ENCODE data around the gene ASH1L. TPM values are rescaled to one million over a fixed set of nuclear protein-coding genes. Genes with fewer than 3 reads are reported as not detected.
"Not testable (repeated sequence)": the region's sequence is repeated elsewhere in the genome, so short reads cannot be mapped to it uniquely, and the experiment has no call there.

The ASH1L gene
- total RNA-seq, 1 donor from 2014 or later, result 34.4 TPM

DNA sequence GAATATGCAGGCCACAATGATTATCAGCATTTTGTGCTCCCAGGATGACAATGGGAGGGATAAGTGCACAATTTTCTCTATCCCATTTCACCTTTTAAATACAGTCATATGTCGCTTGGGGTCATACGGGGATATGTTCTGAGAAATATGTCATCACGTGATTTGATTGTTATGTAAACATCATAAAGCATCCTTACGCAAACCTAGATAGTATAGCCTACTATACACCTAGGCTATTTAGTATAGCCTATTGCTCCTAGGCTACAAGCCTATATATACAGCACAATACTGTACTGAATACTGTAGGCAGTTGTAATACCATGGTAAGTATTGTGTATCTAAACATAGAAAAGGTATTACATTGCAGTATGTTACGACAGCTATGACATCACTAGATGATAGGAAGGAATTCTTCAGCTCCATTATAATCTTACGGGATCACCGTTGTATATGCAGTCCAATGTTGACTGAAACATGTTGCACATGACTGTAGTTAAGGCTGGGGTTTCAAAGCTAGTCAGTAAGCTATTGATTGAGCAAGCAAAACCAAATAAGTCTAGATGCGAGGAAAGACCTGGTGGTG, 223.0 kb downstream of the ASH1L start:
- DNase-seq (ENCODE audit: low read depth), result no peak

DNA sequence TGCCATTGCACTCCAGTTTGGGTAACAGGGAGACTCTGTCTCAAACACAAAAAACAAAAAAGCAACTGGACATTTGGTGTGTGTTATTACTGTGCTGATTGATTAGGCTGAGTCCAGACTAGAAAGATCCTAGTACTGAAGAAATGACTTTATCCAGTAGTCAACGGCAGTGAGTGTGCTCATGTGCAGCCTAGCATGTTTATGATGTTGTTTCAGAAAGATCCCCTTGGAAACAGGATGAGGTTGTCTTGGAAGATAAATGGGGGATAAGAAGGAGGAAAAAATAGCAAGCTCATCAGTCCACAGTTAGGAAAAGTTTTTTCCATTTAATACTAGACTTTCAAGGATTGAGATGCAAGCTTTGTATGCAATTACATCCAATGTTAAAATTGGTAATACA, 227.6 kb downstream of the ASH1L start:
- DNase-seq (ENCODE audit: low read depth), result no peak

DNA sequence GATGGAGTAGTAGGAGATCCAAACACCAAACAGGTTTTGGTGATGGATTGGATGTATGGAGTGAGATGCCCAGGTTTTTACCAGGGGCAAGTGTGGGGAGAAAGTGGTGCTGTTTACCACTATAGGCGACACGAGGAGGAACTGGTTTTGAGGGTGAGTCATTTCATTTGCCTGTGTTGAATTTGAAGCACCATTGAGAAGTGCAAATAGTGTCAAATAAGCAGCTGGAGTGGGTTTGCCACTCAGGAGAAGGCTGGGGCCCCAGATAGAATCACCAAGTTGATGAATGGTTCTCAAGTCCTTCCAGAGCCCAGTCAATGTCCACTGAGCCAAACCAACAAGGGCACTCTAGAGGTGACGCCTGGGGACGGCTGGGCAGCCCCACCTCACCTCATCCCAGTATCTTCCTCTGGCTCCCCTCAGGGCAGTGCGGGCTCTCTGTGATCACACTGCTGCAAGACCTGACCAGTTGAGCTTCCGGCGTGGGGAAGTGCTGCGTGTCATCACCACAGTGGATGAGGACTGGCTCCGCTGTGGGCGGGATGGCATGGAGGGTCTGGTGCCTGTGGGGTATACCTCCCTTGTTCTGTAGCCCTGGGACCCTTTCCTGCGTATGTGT, 232.5 kb downstream of the ASH1L start:
- DNase-seq (ENCODE audit: low read depth), result no peak

DNA sequence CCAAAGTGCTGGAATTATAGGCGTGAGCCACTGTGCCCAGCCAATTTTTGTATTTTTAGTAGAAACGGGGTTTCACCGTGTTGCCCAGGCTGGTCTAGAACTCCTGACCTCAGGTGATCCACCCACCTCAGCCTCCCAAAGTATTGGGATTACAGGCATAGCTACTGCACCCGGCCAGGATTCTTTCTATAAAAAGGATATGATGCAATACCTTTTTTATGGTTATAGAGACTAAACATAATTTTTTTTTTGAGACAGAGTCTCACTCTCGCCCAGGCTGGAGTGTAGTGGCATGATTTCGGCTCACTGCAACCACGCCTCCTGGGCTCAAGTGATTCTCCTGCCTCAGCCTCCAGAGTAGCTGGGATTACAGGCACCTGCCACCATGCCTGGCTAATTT, 233.7 kb downstream of the ASH1L start:
- DNase-seq (ENCODE audit: low read depth), result not testable (repeated sequence)

DNA sequence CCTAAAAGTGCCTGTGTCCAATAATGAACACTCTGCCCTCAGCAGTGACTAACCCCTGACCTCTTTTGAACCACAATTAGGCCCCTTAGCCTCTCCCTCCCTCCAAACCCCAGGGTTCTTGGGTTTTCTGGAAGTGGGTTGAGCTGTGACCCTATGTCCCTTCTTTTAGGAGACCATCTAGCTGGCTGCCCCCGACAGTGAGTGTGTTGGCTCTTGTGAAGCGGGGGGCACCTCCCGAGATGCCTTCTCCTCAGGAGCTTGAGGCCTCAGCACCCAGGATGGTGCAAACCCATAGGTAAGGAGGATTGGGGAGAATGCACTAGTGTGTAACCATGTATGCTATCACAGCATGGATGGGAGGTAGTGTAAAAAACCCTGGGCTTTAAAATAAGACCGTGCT, 234.6 kb downstream of the ASH1L start:
- no peak for DNase-seq (ENCODE audit: low read depth)

DNA sequence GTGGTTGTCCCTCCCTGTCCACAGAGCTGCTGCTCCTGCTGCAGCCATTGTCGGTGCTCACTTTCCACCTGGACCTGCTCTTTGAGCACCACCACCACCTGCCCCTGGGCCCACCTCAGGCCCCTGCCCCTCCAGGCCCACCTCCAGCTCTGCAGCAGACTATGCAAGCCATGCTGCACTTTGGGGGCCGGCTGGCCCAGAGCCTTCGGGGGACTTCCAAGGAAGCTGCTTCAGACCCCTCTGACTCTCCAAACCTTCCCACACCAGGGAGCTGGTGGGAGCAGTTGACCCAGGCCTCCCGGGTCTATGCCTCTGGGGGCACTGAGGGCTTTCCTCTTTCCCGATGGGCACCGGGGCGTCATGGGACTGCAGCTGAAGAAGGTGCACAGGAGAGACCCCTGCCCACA, 236.0 kb downstream of the ASH1L start:
- no peak for DNase-seq (ENCODE audit: low read depth)

DNA sequence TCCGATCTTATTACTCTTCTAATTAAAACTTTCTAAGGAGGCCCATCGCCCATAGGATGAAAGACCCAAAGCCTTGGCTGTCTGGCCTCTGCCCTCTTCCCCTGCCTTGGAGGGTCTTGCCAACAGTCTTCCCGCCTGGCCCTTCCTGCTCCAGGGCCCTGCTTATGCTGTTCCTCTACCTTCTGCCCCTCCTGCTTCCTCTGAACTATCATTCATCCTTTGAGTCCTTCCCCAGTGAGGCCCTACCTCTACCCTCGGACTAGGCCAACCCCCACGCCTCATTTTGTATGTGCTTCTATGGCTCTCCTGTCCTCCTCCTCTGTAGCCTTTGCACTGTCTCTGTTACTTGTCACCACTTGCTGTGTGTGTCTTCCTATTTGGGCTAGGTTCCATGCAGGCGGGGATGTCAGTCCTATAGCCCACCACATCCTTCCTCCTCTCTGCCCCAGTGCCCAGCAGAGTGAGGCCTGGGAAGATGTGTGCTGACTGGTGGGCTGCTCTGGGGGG, 236.5 kb downstream of the ASH1L start:
- DNase-seq (ENCODE audit: low read depth), result no peak

DNA sequence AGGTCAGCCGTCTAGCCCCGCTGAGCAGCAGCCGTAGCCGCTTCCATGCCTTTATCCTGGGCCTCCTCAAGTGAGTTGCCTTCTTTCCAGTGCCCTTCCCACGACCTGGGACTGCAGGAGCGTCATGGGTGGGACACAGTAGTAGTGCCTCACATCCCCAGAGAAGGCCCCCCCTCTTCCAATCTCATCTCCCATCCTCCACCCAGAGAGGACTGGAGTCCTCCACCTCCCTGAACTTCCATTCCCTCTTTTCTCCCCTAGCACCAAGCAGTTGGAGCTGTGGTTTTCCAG, 237.1 kb downstream of the ASH1L start:
- DNase-seq (ENCODE audit: low read depth), result no peak

DNA sequence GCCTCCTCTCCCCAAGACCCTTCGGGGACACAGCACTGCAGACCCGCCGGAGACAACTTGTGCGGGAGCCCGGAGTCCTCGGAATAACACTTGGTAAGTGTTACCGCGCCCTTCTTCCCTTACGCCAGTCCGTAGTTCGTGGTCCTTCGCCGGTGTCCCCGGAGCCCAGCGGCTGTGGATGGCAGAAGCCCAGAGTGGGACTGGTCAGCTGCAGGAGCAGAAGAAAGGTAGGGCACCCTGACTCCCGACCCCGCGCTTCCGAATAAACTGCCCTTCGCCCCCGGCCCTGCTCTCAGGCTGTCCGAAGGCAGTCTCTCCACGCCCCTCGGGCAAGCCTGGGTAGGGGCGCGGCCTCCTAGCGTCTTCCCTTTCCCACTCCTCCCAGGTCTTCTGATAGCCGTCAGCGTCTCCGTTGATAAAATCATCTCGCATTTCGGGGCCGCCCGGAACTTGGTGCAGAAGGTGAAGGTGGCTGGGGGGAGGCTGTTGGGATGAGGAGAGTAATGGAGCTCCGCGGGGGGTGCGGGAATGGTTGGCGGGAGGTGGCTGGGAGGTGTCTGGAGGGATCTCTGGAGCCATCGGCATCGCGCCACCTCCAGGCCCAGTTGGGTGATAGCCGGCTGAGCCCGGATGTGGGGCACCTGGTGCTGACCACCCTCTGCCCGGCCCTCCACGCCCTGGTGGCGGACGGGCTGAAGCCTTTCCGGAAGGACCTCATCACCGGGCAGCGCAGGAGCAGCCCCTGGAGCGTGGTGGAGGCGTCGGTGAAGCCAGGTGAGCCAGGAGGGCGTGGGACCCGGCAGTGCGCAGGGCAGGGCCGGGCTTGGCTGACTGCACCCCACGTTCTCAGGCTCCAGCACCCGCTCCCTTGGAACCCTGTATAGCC, 237.6 kb downstream of the ASH1L start:
- DNase-seq (ENCODE audit: low read depth), result peak; percentile 69

DNA sequence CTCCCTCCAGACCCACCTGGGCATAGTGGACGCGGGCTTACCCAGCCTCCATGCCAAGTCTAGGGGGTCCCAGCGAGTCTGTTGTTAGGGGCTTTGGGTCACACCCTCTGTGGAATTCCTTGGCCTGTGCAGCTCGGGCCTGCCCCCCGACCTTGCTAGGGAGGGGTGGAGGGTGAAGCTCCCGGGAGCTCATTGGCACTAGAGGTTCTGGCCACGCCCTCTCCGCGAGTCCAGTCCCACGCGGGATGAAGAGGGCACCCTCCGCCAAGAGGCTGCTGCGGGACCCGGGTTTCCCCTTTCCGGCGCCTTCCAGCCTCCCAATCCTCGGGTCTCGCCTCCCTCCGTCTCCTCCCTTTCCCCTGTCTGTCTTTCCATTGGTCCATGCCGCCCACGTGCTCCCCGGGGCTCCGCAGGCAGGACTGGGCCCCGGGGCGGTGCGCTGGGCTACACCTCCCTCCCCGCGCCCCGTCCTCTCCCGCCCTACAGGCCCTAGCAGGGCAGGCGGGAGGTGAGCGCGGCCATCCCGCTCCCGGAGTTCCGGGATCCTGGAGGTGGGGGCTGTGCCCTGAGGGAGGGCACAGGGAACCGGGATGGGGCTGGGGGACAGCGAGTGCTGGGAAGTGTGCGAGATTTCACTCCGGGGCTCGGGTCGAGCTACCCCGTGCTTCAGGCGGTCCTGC, 238.4 kb downstream of the ASH1L start:
- DNase-seq (ENCODE audit: low read depth), result peak; percentile 98

DNA sequence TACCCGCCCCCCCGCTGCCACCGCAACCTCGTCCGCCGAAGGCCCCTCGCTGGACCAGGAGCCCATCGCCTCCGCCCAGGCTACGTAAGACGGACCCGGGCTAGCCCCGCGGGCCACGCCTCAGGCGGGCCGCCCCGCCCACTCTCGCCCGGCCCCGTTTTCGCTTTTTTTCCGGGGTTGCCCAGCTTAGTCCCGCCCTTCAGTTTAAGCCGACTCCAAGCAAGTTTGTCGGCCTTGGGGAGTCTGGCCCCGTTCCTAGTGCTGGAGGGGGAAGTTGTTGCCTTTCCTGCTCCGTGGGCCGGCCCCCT, 238.9 kb downstream of the ASH1L start:
- peak; percentile 87 for DNase-seq (ENCODE audit: low read depth)

DNA sequence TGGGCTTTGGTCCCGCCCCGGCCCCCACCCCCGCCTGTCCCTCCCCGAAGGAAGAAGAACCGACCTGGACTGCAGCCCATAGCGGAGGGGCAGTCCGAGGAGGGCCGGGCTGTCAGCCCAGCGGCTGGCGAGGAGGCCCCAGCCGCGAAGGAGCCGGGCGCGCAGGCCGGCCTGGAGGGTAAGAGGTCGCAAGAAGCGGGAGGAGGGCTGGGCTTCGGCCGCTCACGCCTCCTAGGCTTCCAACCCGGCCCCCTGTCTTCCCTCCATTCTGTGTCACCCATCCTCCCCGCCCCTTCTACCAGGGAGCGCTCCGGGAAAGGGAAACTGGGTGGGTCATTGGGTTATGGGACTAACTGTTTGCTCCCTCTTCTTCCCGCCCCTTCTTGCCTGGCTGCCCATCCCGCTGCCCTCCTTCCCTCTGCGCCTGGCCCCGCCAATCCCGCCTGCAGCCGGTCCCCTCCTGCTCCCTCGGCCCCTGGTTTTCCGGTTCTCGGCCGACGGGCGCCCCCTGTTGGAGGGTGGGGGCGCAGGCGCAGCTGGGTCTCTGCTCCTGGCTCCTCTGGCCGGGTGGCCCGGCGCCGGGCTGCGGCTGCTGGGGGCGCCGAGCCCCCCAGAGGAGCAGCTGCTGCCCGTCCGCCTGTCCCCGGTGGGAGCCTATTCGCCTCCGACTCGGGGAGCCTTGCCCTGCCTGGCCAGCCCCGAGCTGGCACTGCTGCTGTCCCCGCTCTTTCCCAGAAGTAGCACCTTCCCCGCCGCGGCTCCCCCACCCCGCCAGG, 239.5 kb downstream of the ASH1L start:
- peak; percentile 97 for DNase-seq (ENCODE audit: low read depth)

DNA sequence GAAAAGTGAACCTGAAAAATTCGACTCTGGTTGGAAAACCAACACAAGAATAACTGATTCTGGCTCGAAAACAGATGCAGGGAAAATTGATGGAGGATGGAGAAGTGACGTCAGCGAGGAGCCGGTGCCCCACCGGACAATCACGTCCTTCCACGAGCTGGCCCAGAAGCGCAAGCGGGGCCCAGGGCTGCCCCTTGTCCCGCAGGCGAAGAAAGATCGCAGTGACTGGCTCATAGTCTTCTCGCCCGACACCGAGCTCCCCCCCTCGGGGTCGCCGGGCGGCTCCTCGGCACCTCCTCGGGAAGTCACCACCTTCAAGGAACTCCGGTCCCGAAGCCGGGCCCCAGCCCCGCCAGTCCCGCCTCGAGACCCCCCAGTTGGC, 240.0 kb downstream of the ASH1L start:
- DNase-seq (ENCODE audit: low read depth), result no peak

DNA sequence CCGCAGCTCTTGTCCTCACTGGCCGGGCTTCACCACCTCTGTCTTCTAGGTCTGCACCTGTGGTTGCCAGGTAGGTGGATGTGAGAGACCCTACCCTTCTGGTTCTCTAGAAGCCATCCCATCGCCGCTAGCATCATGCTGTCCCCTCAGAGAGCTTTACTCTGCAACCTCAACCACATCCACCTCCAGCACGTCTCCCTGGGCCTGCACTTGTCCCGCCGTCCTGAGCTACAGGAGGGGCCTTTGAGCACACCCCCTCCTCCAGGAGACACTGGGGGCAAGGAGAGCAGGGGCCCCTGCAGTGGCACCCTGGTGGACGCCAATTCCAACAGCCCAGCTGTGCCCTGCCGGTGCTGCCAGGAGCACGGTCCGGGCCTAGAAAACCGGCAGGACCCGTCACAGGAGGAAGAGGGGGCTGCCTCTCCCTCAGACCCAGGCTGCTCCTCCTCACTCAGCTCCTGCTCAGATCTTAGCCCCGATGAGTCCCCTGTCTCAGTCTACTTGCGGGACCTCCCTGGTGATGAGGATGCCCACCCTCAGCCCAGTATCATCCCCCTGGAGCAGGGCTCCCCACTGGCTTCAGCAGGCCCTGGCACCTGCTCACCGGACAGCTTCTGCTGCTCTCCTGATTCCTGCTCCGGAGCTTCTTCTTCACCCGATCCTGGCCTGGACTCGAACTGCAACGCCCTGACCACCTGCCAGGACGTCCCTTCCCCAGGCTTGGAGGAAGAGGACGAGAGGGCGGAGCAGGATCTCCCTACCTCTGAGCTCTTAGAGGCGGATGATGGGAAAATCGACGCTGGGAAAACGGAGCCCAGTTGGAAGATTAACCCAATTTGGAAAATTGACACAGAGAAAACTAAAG, 240.7 kb downstream of the ASH1L start:
- no peak for DNase-seq (ENCODE audit: low read depth)

DNA sequence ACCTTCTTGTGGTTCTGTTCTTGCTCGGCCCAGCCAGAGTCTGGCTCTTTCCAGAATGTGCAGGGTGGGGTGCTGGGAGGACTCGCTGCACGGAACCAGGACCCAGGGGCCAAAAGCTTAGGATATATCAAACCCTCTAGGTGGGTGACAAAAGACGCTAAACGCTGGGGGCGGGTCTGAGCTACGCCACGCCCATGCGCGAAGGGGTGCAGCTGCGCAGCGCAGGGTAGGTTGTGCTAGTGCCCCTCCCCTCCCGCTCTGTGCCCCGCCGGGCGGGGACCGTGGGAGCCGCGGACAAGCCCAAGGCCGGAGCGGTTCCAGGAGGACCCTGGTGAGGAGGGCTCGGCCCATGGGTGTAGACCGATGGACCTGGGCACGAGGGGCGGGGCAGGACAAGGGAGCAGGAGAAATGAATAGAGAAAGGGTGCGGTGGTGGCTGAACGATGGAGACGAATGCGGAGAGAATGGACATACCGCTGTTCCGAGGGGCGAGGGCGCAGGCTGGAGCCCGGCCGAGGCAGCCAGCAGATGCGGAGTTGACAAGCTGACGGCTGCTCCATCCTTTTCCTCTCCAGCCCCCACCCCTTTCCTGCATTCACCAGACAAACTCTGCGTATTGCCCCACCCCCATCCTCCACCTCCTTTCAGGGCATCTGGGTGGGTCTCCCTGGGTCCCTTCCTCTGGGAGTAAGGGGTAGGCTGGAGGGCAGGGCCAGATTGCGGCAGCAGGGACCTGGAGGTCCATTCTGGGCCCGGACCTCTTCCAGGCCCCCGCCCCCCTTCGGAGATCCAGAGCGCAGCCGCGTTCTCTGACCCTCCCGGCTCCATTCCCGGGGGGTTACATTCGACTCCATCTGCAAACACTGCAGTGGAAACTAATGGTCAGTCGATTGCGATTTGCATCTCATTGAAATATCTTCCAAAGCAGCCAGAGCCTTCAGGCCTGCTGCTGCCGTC, 241.7 kb downstream of the ASH1L start, which contains the start of gene RUSC1:
Gene RUSC1, plus strand, starts transcription at position 234 of the 957 bp plus-strand sequence. CDS start 880 bp downstream, outside the sequence.
- DNase-seq (ENCODE audit: low read depth), result peak; percentile 64

DNA sequence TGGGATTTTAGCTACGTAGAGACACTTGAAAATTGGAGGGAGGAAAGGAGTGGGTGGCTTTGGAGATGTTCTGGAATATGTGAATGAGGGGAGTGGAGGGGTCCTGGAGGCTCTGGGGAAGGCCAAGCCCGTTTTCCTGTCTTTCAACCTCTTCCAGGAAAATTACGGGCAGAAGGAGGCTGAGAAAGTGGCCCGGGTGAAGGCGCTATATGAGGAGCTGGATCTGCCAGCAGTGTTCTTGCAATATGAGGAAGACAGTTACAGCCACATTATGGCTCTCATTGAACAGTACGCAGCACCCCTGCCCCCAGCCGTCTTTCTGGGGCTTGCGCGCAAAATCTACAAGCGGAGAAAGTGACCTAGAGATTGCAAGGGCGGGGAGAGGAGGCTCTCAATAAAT, 242.4 kb downstream of the ASH1L start:
- DNase-seq (ENCODE audit: low read depth), result no peak

DNA sequence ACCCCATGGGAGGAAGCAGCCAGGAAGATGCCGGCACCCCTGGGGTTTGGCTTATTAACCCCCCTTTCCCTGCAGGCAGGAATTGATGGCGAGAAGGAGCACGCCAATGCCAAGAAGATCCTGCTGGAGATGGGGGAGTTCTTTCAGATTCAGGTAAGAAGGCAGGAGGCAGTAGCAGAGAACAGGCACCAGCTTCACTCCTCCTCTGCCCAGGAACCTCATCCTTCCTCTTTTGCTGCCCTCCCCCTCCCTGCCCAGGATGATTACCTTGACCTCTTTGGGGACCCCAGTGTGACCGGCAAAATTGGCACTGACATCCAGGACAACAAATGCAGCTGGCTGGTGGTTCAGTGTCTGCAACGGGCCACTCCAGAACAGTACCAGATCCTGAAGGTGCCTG, 243.1 kb downstream of the ASH1L start:
- DNase-seq (ENCODE audit: low read depth), result no peak

DNA sequence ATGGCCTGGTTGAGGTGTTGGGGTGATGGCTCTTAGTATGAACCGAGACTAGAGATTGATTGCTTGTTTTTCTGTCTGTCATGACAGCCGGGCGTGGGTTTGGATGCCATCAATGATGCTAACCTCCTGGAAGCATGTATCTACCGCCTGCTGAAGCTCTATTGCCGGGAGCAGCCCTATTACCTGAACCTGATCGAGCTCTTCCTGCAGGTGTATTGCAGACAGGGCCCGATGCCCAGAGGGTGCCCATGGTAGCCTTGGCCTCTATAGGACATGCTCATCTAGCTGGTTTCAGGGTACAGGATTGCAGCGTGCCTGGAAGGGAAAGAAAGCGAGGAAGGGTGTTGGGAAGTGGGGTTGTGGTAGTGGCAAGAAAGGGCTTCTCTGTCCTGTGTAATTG, 244.5 kb downstream of the ASH1L start:
- DNase-seq (ENCODE audit: low read depth), result no peak

DNA sequence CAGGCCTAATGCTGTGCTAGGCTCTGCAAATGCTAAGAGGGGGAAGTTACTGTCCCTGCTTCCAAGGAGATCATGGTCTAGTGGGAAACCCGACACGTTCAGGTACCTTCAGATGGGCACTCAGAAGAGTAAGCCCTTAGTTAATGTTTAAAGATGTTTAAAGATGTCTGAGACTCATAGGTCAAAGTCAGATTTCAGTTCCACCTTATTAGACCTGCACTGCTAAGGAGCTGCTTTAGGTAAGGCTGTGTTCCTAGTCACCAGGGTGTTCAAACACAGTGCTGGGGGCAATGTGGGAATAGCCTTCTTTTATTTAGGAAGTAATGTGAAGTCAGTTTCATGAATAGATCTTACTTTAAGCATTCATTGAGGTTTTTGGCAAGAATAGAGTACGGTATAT, 245.7 kb downstream of the ASH1L start:
- DNase-seq (ENCODE audit: low read depth), result no peak
